ENCODE measurements around the gene MYH7. TPM values are rescaled to one million over a fixed set of nuclear protein-coding genes. Genes with fewer than 3 reads are reported as not detected.

Gene MYH7
- polyA plus RNA-seq, 1 of the 3 experiments (the other 2 are of a cell fraction), result not detected

- H2AFZ ChIP-seq (ENCODE audit: low read depth), result no peak overlapping the region
- H3K27me3 ChIP-seq (ENCODE audit: insufficient read depth), result no peaks in the 10 kb centered on the region; the same call in 1 of the 2 replicates
- H3K79me2 ChIP-seq (ENCODE audit: insufficient read depth), result no peaks in the 10 kb centered on the region
- no peaks in the 10 kb centered on the region for H3K9me3 ChIP-seq
- no peak overlapping the region for H3K4me3 ChIP-seq (ENCODE audit: low read depth in 2 of 2, low read length in 1 of 2)
- H3K9me2 ChIP-seq, result no peaks in the 10 kb centered on the region
- H3F3A ChIP-seq (replicated peaks; ENCODE audit: insufficient read depth), result no peaks in the 10 kb centered on the region
- H4K20me1 ChIP-seq (ENCODE audit: insufficient read depth), result no peaks in the 10 kb centered on the region
- no peak for DNase-seq
- H3K4me2 ChIP-seq, result no peak overlapping the region
- POLR2A ChIA-PET, result no interaction called here
- CTCF ChIA-PET, result interaction anchor here (1.7 kb wide), 1 partner anchor 18 kb away, joined by 3 read pairs; no protein-coding TSS in a partner anchor
- TF ChIP-seq RFX5 (IDR thresholded peaks at IDR 0.05; ENCODE audit: low read length) (no peak), EZH2phosphoT487 (IDR thresholded peaks at IDR 0.05; ENCODE audit: borderline replicate concordance, low read depth) (no peak), SIN3A (IDR thresholded peaks at IDR 0.05; ENCODE audit: borderline replicate concordance, low read depth, low read length) (no peak), RXRA (IDR thresholded peaks at IDR 0.05; ENCODE audit: borderline replicate concordance, low read depth) (no peak), GABPA (IDR thresholded peaks at IDR 0.05; ENCODE audit: low read depth) (no peak), GATA2 (CRISPR knock-in tag; IDR thresholded peaks at IDR 0.05) (no peak), MXI1 (IDR thresholded peaks at IDR 0.05; ENCODE audit: low read depth, low read length) (no peak), EP300 (IDR thresholded peaks at IDR 0.05; ENCODE audit: borderline replicate concordance in 1 of 2, low read depth in 1 of 2, low read length in 1 of 2) (no peak), SMC3 (IDR thresholded peaks at IDR 0.05; ENCODE audit: low read depth, low read length) (no peak)
- TF ChIP-seq, protein P1, sequence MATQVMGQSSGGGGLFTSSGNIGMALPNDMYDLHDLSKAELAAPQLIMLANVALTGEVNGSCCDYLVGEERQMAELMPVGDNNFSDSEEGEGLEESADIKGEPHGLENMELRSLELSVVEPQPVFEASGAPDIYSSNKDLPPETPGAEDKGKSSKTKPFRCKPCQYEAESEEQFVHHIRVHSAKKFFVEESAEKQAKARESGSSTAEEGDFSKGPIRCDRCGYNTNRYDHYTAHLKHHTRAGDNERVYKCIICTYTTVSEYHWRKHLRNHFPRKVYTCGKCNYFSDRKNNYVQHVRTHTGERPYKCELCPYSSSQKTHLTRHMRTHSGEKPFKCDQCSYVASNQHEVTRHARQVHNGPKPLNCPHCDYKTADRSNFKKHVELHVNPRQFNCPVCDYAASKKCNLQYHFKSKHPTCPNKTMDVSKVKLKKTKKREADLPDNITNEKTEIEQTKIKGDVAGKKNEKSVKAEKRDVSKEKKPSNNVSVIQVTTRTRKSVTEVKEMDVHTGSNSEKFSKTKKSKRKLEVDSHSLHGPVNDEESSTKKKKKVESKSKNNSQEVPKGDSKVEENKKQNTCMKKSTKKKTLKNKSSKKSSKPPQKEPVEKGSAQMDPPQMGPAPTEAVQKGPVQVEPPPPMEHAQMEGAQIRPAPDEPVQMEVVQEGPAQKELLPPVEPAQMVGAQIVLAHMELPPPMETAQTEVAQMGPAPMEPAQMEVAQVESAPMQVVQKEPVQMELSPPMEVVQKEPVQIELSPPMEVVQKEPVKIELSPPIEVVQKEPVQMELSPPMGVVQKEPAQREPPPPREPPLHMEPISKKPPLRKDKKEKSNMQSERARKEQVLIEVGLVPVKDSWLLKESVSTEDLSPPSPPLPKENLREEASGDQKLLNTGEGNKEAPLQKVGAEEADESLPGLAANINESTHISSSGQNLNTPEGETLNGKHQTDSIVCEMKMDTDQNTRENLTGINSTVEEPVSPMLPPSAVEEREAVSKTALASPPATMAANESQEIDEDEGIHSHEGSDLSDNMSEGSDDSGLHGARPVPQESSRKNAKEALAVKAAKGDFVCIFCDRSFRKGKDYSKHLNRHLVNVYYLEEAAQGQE (IDR thresholded peaks at IDR 0.05; ENCODE audit: low read depth, low read length), result no peak
- H3K9ac ChIP-seq, result no peak overlapping the region
- H3K36me3 ChIP-seq (replicated peaks in 1 of 2; ENCODE audit: control insufficient read depth in 1 of 2, insufficient read depth in 2 of 2, low read length in 1 of 2), result no peaks in the 10 kb centered on the region
- H3K4me1 ChIP-seq (ENCODE audit: control insufficient read depth in 1 of 2, insufficient read depth in 2 of 2, low read depth in 1 of 2, low read length in 1 of 2), result peaks cover 0 to 7% of the 10 kb centered on the region in 2 experiments; a peak in 2 of 4 replicates
- H3K27ac ChIP-seq (ENCODE audit: low read depth in 2 of 2, low read length in 1 of 2), result no peak overlapping the region
- 23% methylated on average over 2 of the region's 2 CpGs for WGBS (ENCODE audit: low lambda C conversion rate)
These were observed 14.9 kb upstream of the MYH7 start for GRCh38 chr14:23450379-23450778.

DNA sequence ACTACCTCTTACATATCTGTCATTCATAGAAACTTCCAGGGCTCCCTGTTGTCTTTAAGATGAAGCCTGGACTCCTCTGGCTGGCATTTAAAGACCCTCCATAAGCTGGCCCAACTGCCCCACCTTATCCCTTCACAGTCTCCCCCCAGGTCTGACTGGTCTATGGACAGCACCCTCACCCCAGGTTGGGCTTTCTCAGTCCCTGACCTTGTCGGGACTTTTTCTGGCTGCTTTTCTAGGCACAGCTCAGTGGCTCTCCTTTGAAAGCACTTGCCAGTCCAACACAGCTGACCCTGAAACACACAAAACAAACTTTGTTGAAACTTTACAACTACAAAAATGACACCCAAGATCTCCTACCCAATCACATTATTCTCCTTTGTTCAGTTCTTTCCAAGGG, 13.9 kb upstream of the MYH7 start:
- TF ChIP-seq RFX5 (IDR thresholded peaks at IDR 0.05; ENCODE audit: low read length) (no peak), GATA2 (CRISPR knock-in tag; IDR thresholded peaks at IDR 0.05) (no peak), TAF1 (IDR thresholded peaks at IDR 0.05; ENCODE audit: borderline replicate concordance, low read depth, low read length) (no peak), RAD21 (IDR thresholded peaks at IDR 0.05; ENCODE audit: low read length) (no peak), EZH2phosphoT487 (IDR thresholded peaks at IDR 0.05; ENCODE audit: borderline replicate concordance, low read depth) (no peak), TEAD4 (IDR thresholded peaks at IDR 0.05; ENCODE audit: borderline replicate concordance, insufficient read depth) (no peak), PBX3 (IDR thresholded peaks at IDR 0.05) (no peak), SMC3 (IDR thresholded peaks at IDR 0.05; ENCODE audit: low read depth, low read length) (no peak), FOXJ3 (CRISPR knock-in tag; IDR thresholded peaks at IDR 0.05) (no peak), RXRA (IDR thresholded peaks at IDR 0.05; ENCODE audit: borderline replicate concordance, low read depth) (no peak), TCF12 (IDR thresholded peaks at IDR 0.05) (no peak)
- ChIA-PET POLR2A (no interaction called here), CTCF (interaction anchor here (1.2 to 1.7 kb wide), 2 partner anchors 13 to 19 kb away, joined by 3 read pairs; no protein-coding TSS in a partner anchor)
- Histone ChIP-seq H3K9ac (no peak overlapping the region), H3K4me2 (no peak overlapping the region), H3K9me3 (no peaks in the 10 kb centered on the region), H4K20me1 (ENCODE audit: insufficient read depth) (no peaks in the 10 kb centered on the region), H3K36me3 (replicated peaks in 1 of 2; ENCODE audit: control insufficient read depth in 1 of 2, insufficient read depth in 2 of 2, low read length in 1 of 2) (no peaks in the 10 kb centered on the region), H2AFZ (ENCODE audit: low read depth) (no peak overlapping the region), H3K27ac (ENCODE audit: low read depth in 2 of 2, low read length in 1 of 2) (no peak overlapping the region), H3K4me1 (ENCODE audit: control insufficient read depth in 1 of 2, insufficient read depth in 2 of 2, low read depth in 1 of 2, low read length in 1 of 2) (peaks cover 0 to 4% of the 10 kb centered on the region in 2 experiments; a peak in 2 of 4 replicates), H3F3A (replicated peaks; ENCODE audit: insufficient read depth) (no peaks in the 10 kb centered on the region), H3K4me3 (ENCODE audit: low read depth in 2 of 2, low read length in 1 of 2) (no peak overlapping the region), H3K27me3 (ENCODE audit: insufficient read depth) (peaks cover under 1% of the 10 kb centered on the region; the same call in 1 of the 2 replicates), H3K9me2 (no peaks in the 10 kb centered on the region), H3K79me2 (ENCODE audit: insufficient read depth) (no peaks in the 10 kb centered on the region)
- no peak for DNase-seq
- 42% methylated on average over 1 of the region's 1 CpG for WGBS (ENCODE audit: low lambda C conversion rate)
